ENCODE results near the gene CAPN9.
"Not testable (repeated sequence)": the region's sequence is repeated elsewhere in the genome, so short reads cannot be mapped to it uniquely, and the experiment has no call there.

CAPN9 gene

DNA sequence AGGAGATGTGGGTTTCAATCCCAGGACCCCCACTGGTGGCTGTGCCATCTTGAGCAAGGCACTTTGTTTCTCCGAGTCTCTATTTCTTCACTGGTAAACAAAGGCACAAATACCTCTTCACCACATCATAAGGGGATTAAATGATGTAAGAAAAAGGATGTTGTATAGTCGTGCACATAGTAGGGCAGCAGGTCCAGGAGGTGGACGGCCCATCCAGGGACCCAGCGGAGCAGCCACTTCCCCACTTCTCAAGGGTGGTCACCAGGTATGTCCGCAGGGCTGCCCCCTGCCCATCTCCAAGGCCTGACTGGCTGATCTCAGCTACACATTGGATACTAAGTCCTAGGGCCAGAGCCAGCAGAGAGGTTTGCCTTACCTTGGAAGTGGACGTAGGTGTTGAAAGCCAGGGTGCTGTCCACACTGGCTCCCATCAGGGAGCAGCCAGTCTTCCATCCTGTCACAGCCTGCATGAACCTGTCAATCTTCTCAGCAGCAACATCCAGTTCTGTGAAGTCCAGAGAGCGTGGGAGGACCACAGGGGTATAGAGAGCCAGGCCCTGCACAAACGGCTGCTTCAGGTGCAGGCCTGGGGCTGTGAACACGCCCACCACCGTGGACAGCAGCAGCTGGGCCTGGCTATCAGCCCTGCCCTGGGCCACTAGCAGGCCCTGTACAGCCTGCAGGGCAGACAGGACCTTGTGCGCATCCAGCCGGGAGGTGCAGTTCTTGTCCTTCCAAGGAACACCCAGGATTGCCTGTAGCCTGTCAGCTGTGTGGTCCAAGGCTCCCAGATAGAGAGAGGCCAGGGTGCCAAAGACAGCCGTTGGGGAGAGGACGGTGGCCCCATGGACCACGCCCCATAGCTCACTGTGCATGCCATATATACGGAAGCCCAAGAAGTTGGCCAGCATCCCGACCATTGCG is 37.3 kb upstream of the CAPN9 start:
- DNase-seq (ENCODE audit: low read depth, low spot score) = no peak
- no peak overlapping the region for H3K27ac ChIP-seq

DNA sequence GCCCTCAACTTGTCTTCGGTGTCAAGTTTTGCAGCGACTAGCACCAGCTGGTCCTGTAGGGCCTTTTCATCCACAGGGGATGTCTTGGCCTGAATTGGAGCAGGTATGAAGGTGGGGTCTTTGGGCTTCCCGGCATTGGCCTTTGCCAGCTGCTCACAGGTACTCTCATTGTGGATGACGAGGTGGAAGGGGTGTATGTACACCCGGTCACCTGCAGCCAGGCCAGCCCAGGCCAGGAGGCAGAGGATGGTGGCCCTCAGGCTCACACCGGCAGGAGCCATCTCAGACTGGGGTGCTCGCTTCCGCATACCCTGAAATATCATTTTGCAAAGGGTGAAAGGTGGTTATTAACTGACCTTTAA is 36.7 kb upstream of the CAPN9 start:
- no peak overlapping the region for H3K27ac ChIP-seq
- DNase-seq (ENCODE audit: low read depth, low spot score) = no peak

- no peak for DNase-seq (ENCODE audit: low read depth, low spot score)
- H3K27ac ChIP-seq = no peak overlapping the region
These were observed 35.9 kb upstream of the CAPN9 start for GRCh38 chr1:230711245-230711644.

GRCh38 chr1:230712470-230712942 is 34.7 kb upstream of the CAPN9 start:
- no peak for DNase-seq (ENCODE audit: low read depth, low spot score)
- H3K27ac ChIP-seq = no peak overlapping the region

GRCh38 chr1:230713138-230713537 is 34.0 kb upstream of the CAPN9 start:
- H3K27ac ChIP-seq = no peak overlapping the region
- DNase-seq (ENCODE audit: low read depth, low spot score) = no peak

DNA sequence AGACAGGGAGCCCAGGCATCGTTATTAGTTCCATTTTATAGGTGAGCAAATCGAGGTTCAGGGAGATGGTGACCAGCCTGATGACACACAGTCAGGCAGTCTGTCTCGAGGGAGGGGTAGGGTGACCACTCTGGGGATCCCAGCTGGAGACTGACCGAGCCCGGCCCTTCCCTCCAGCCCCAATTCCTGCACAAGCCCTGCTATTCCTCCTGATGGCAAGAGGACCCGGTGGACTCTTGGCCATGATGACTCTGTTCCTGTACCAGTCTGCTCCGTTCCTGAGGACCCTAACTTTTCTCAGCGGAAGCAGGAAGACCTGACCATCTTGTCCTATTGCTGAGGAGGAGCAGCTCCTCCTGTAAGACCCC is 33.7 kb upstream of the CAPN9 start:
- H3K27ac ChIP-seq = no peak overlapping the region
- no peak for DNase-seq (ENCODE audit: low read depth, low spot score)

DNA sequence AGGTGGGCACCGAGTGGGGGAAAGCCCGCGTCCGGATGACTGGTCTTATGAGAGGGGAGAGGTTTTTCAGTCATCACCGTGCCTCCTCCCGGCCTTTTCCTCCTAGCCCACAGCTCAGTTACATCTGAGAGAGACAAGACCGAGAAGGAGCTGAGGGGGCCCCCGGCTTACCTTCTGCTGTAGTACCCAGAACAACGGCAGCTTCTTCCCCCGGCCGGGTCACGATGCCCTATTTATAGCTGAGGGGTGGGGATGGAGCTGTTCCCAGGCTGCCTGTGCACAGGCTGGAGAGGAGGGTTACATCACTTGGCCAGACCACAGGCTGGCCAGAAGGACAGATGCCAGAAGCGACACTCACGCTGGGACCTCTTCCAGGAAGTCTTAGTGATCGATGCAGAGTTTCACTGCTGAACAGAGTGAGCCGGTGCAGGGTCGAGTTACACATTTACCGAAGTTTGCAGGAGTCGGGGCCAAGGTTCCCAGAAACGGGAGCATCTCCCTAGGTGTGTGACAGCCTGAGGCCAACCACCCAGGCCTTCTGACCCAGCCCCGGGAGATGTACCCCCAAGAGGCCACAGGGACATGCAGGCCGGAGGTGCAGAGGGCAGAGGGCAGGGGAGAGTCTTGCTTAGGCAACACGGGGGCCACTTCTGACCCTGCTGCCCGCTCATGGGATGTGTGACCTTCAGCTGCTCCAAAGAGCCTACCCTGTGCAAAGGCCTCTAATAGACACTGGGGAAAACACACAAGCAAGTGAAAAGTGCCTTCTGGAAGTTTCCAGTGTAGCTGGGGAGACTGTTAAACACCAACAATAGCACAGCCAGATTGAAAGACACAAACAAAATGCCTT is 33.0 kb upstream of the CAPN9 start, which contains the start of gene AGT:
AGT (minus strand) TSS at position 208 of the 850 bp plus-strand sequence. CDS start 3,299 bp downstream, outside the sequence.
- DNase-seq (ENCODE audit: low read depth, low spot score) = peak; percentile 5
- no peak within 1 kb of the TSS for H3K27ac ChIP-seq

GRCh38 chr1:230715510-230715909 is 31.7 kb upstream of the CAPN9 start:
- no peak overlapping the region for H3K27ac ChIP-seq
- DNase-seq (ENCODE audit: low read depth, low spot score) = no peak

GRCh38 chr1:230716453-230716852 is 30.7 kb upstream of the CAPN9 start:
- H3K27ac ChIP-seq; DNase-seq (ENCODE audit: low read depth, low spot score): not testable (repeated sequence)

DNA sequence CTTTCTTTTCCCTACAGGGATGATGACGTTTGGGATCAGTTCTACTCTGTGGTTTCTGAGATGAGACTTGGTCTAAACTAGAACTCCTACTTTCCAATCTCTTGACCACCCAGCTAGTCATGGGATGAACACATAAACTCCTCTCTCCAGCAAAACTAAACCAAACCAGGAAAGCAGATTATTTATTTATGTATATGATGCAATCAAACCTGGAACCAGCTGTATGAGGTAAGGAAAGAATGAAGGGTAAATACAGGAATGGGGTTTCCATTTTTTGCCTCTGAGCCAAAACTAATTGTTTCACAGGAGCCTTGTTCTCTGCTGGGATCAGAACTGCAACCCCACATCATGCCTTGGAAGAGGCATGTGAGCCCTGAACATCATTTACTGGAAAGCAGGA is 29.9 kb upstream of the CAPN9 start:
- DNase-seq (ENCODE audit: low read depth, low spot score) = no peak
- H3K27ac ChIP-seq = no peak overlapping the region

GRCh38 chr1:230721849-230722522 is 25.2 kb upstream of the CAPN9 start:
- not testable (repeated sequence) for H3K27ac ChIP-seq; DNase-seq (ENCODE audit: low read depth, low spot score)

DNA sequence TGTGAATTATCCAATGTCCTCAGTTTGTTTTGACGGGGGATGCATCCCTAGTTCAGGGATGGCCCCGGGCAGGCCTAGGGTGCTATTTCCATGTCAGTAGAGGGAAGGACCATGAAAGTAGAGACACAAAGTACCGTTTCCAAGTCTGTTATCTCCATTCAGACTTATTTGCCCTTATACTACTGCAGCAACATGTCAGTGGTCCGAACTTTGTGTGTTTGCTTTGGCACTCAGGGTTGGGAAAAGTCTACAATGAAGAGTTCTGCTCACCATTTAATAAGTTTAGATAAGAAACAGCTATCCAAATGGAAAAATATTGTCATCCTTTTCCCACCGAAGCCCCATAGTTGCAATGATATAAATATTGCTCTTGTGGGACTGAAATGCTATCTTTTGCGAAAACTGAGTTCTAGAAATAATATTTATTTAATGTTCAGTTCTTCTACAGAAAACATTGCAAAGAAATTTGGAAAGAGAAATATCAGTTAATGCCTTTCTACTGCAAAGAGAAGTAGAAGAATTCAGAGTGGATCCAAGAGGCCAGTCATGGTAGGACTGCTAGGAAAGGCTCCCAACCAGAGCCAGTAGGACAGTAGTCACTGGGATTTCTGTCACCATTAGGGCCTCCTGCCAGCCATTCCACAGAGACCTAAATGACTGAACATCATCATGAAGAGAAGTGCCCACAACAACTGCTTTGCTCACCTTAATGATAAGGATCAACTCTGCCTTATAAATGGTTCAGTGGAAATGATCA is 21.8 kb upstream of the CAPN9 start:
- no peak for DNase-seq (ENCODE audit: low read depth, low spot score)

DNA sequence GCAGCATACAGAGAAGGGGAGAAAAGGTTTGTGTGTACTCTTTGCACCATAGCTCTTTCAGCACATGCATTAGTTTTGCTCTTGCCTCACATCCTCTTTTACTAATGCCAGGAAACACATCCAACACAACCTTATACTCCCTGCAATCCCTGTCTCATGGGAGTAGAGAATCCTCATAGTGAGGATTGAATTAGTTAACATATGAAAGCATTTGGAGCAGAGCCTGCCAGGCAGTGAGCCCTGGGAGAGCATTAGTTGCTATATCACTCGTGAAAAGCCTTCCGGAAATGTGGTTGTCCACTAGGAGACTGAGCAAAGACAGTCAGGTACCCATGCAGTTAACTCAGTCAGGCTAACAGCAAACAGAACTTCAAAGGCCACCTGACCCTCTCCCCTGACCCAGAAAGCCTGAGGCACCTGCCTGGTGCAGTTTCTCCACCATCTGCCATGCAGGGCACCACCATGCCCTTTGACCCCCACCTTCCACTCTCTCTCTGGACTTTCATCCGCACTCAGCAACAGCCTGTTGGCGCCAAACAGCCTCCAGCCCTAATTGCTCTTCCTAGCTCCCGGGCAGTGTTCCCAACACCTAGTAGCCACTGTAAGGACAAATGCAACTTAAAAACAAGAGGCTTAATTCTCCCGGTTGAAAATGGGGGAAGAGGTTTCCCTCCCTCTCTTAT is 18.3 kb upstream of the CAPN9 start:
- H3K27ac ChIP-seq = no peak overlapping the region
- DNase-seq (ENCODE audit: low read depth, low spot score) = no peak

More for the DNA sequence above, 21.8 kb upstream of the CAPN9 start:
- H3K27ac ChIP-seq = no peak overlapping the region

GRCh38 chr1:230730977-230731376 is 16.2 kb upstream of the CAPN9 start:
- no peak overlapping the region for H3K27ac ChIP-seq
- no peak for DNase-seq (ENCODE audit: low read depth, low spot score)

GRCh38 chr1:230735447-230735846 is 11.7 kb upstream of the CAPN9 start:
- no peak for DNase-seq (ENCODE audit: low read depth, low spot score)
- no peak overlapping the region for H3K27ac ChIP-seq

- no peak overlapping the region for H3K27ac ChIP-seq
- DNase-seq (ENCODE audit: low read depth, low spot score) = no peak
These were observed 9.4 kb upstream of the CAPN9 start for GRCh38 chr1:230737622-230738262.

DNA sequence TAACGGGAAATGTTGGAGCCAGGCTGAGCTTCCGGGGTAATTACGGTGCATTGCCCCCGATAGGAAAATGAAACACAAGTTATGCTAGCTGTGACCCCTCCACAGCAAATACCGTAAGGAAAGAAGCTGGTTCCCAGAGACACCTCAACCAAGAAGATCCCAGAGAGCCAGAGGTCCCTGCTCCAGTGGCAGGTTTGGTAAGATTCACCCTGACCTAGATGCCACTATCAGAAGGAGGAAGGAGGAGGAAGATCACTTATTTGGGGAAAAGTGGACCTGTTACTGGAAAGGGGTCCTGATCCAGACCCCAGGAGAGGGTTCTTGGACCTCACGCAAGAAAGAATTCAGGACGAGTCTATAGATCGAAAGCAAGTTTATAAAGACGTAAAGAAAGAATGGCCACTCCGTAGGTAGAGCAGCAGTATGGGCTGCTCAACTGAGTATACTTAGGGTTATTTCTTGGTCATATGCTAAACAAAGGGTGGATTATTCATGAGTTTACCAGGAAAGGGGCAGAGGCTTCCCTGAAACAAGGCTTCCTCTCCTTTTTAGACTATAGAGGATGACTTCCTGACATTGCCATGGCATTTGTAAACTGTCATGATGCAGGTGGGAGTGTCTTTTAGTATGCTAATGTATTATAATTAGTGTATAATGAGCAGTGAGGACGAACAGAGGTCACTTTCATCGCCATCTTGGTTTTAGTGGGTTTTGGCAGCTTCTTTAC is 7.5 kb upstream of the CAPN9 start:
- no peak for DNase-seq (ENCODE audit: low read depth, low spot score)
- no peak overlapping the region for H3K27ac ChIP-seq

GRCh38 chr1:230743899-230744298 is 3.3 kb upstream of the CAPN9 start:
- H3K27ac ChIP-seq = no peak overlapping the region

More at GRCh38 chr1:230743899-230744298, 3.3 kb upstream of the CAPN9 start:
- no peak for DNase-seq (ENCODE audit: low read depth, low spot score)
